ENCODE results near the gene ALK. TPM values are rescaled to one million over a fixed set of nuclear protein-coding genes. Genes with fewer than 3 reads are reported as not detected.

The ALK gene
- total RNA-seq, 1 donor from 2014 or later = 9.6 TPM

- TF ChIP-seq CTCF (IDR thresholded peaks at IDR 0.05; ENCODE audit: partially characterized antibody, unreplicated experiment) = no peak
- Mint-ChIP-seq H3K27ac (ENCODE audit: unreplicated experiment) (no peak overlapping the region), H3K4me1 (ENCODE audit: low read depth, unreplicated experiment) (peaks cover 6% of the 10 kb centered on the region), H3K36me3 (ENCODE audit: unreplicated experiment) (peaks cover 11% of the 10 kb centered on the region), H3K27me3 (ENCODE audit: unreplicated experiment) (peaks cover 7% of the 10 kb centered on the region), H3K9me3 (ENCODE audit: unreplicated experiment) (peaks cover 2% of the 10 kb centered on the region), H3K4me3 (ENCODE audit: unreplicated experiment) (no peak overlapping the region)
- DNase-seq = no peak
These were observed 702.0 kb downstream of the ALK start for GRCh38 chr2:29219374-29219773.

DNA sequence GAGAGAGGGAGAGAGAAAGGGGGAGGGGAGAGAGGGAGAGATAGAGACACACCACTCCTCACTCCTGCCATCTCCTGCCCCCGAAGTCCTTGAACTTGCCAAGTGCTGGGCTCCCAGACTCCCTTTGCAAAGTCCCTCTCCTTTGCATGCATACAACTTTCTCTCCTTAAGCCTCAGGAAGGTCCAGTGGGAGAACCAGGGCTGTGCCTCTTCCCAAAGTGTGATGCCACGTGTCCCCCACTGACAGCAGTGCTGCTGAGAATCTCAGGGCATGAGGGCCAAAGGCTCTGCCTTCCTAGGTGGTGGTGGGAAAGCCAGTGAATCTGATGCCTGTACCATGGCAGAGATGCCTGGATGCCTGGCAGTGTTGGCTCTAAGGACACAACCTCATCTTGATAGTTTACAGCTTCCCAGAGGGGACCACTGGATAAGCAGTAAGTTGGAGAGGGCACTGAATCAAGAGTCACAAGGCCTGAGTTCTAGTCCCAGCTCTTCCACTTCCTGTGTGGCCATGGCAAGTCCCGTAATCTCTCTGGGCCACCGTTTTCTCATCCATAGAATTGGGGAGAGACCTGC lies 702.7 kb downstream of the ALK start:
- Mint-ChIP-seq H3K4me1 (ENCODE audit: low read depth, unreplicated experiment) (peaks cover 8% of the 10 kb centered on the region), H3K36me3 (ENCODE audit: unreplicated experiment) (peaks cover 11% of the 10 kb centered on the region), H3K27me3 (ENCODE audit: unreplicated experiment) (peaks cover 7% of the 10 kb centered on the region), H3K27ac (ENCODE audit: unreplicated experiment) (no peak overlapping the region), H3K9me3 (ENCODE audit: unreplicated experiment) (peaks cover 1% of the 10 kb centered on the region), H3K4me3 (ENCODE audit: unreplicated experiment) (no peak overlapping the region)
- DNase-seq = no peak
- TF ChIP-seq CTCF (IDR thresholded peaks at IDR 0.05; ENCODE audit: partially characterized antibody, unreplicated experiment) = no peak

- Mint-ChIP-seq H3K27ac (ENCODE audit: unreplicated experiment) (no peak overlapping the region), H3K36me3 (ENCODE audit: unreplicated experiment) (peaks cover 11% of the 10 kb centered on the region), H3K27me3 (ENCODE audit: unreplicated experiment) (peaks cover 7% of the 10 kb centered on the region), H3K4me3 (ENCODE audit: unreplicated experiment) (no peak overlapping the region), H3K4me1 (ENCODE audit: low read depth, unreplicated experiment) (peaks cover 8% of the 10 kb centered on the region), H3K9me3 (ENCODE audit: unreplicated experiment) (peaks cover 1% of the 10 kb centered on the region)
- no peak for DNase-seq
- TF ChIP-seq CTCF (IDR thresholded peaks at IDR 0.05; ENCODE audit: partially characterized antibody, unreplicated experiment) = no peak
These were observed 703.3 kb downstream of the ALK start for GRCh38 chr2:29218071-29218470.

GRCh38 chr2:29216609-29216909 lies 704.8 kb downstream of the ALK start:
- no peak for DNase-seq
- Mint-ChIP-seq H3K27me3 (ENCODE audit: unreplicated experiment) (peaks cover 4% of the 10 kb centered on the region), H3K36me3 (ENCODE audit: unreplicated experiment) (peaks cover 7% of the 10 kb centered on the region), H3K4me1 (ENCODE audit: low read depth, unreplicated experiment) (peaks cover 8% of the 10 kb centered on the region), H3K27ac (ENCODE audit: unreplicated experiment) (no peak overlapping the region), H3K9me3 (ENCODE audit: unreplicated experiment) (no peaks in the 10 kb centered on the region), H3K4me3 (ENCODE audit: unreplicated experiment) (no peak overlapping the region)
- no peak for TF ChIP-seq CTCF (IDR thresholded peaks at IDR 0.05; ENCODE audit: partially characterized antibody, unreplicated experiment)

DNA sequence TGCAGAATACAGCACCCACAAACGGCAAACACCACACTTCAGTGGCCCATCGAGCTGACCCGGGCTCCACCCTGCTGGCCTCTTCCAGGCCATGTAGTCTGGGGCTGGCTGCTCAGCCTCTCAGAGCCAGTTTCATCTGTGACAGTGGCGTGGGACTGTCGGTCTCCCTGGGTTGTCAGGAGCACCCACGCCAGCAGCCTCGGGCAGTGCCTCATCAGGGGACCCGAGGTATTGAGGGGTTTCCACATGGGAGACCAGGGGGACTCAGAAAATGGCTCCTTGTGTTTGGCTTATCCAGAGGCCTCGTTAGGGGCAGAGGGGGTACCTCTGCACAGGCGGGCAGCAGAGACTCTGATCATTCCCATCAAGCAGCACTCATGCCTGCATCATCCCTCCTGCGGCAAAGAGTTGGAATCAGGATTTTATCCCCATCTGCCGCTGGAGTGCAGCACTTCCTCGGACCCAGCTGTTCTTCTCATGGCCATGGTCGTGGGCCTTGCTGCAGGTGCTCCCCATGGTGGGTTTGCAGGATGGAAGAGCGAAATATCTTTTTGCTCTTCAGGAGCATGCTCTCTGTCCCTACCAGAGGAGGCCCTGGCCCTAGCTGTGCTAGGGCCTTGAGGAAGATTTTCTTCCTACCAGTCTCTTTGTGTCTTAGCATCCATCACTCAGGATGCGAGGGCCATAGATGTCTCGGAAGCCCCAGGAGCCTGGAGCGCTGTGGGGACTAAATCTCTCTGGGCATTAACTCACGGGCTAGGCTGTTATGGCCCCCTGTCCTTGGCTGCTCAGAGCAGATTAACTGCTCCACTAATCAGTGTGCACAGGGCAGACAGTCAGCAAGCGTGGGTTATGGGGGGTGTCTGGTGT lies 705.4 kb downstream of the ALK start:
- no peak for DNase-seq
- Mint-ChIP-seq H3K36me3 (ENCODE audit: unreplicated experiment) (peaks cover 3% of the 10 kb centered on the region), H3K4me1 (ENCODE audit: low read depth, unreplicated experiment) (peaks cover 8% of the 10 kb centered on the region), H3K27ac (ENCODE audit: unreplicated experiment) (no peak overlapping the region), H3K27me3 (ENCODE audit: unreplicated experiment) (peaks cover 3% of the 10 kb centered on the region), H3K9me3 (ENCODE audit: unreplicated experiment) (no peaks in the 10 kb centered on the region), H3K4me3 (ENCODE audit: unreplicated experiment) (no peak overlapping the region)
- no peak for TF ChIP-seq CTCF (IDR thresholded peaks at IDR 0.05; ENCODE audit: partially characterized antibody, unreplicated experiment)

Data from glutamatergic neuron (in vitro differentiated cells).